ENCODE data around the gene PLB1.
"Not testable (repeated sequence)": the region's sequence is repeated elsewhere in the genome, so short reads cannot be mapped to it uniquely, and the experiment has no call there.

The PLB1 gene

DNA sequence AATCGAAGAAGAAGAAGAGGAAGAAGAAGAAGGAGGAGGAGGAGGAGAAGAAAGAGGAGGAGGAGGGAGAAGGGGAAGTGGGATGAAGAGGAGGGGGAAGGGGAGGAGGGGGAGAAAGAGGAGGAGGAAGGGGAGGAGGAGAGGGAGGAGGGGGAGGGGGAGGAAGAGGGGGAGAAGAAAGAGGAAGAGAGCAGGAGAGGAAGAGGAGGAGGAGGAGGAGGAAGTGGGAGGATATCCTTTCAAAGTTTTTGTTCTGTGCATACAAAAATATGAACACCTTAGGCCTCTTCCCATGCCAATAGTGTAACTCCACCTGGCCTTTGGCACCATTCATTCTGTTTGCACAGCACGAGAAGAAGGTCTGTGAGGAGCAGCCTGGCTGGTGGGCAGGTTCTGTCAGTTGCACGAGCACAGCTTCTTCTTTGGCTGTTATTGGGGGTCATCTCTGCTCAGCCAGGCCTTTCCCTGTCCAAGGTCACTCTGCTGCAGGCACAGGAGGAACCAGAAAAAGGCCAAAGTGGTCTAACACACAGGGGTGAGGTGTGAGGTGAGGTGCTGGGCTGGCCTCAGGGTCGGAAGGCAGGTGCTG, 25.8 kb upstream of the PLB1 start:
- DNase-seq, result no peak

DNA sequence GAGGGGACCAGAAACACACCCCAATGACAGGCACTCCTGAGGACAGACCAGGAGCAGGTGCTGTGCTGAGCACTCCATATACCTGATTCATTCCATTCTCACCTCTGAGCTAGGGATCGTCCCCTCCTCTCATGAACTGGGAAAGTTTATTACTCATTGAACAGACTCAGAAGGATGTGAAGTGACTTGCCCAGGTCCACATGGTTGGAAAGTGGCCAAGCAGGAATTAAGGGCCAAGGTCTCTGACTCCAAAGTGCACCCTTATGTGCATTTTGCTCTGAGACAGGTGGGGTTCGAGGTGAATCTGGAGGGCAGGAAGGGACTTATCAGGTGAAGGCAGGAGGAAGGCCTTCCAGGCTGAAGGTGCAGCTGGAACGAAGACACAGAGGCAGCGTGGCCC, 25.1 kb upstream of the PLB1 start:
- no peak for DNase-seq

DNA sequence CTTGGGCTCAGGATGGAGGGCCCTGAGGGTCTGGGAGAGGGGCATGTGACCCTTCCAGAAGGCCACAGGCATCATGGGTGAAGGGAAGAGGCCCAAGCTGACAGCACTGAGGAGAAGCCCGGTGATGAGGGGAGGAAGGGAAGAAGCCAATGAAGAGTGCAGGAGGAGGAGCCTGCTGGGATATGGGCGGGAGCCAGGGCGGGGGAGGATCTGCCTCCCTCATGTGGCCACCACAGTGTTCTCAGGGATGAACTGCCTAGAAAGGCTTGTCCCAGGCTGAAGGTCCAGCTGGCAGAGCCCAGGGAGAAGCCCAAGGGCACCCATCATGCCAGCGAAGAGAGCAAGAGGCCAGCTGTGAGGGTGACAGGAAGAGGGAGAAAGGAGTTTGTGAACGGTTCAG, 24.6 kb upstream of the PLB1 start:
- DNase-seq, result no peak

DNA sequence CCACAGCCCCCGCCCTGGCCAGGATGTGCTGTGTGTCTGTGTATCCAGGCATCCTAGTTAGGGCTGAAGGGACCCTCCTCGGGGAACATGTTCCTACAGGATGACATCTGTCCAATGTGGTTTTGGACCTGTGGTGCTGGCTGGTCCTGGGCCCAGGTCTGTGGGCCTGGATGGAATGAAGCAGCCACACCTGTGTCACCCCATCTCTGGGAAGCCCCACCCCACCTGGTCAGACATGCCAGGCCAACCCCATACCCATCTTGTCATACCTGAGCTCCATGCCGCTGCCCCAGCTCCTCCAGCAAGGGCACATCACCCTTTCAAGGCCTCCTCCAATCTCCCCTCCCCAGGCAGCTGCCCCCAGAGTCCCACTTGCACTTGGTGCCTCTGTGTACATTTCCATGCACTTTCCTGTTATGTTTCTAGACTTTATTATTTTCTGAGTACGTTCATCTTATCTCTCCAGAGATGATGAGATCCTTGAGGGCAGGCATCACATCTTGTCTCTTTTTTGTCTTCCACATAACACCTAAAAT, 24.1 kb upstream of the PLB1 start:
- no peak for DNase-seq

DNA sequence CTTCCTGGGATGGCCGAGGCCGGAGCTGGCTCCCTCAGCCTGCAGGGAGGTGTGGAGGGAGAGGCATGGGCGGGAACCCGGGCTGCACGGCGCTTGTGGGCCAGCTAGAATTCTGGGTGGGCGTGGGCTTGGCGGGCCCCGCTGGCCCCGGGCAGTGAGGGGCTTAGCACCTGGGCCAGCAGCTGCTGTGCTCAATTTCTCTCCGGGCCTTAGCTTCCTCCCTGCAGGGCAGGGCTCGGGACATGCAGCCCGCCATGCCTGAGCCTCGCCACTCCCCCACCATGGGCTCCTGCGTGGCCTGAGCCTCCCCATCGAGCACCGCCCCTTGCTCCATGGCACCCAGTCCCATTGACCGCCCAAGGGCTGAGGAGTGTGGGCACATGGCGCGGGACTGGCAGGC, 23.2 kb upstream of the PLB1 start:
- DNase-seq, result not testable (repeated sequence)

DNA sequence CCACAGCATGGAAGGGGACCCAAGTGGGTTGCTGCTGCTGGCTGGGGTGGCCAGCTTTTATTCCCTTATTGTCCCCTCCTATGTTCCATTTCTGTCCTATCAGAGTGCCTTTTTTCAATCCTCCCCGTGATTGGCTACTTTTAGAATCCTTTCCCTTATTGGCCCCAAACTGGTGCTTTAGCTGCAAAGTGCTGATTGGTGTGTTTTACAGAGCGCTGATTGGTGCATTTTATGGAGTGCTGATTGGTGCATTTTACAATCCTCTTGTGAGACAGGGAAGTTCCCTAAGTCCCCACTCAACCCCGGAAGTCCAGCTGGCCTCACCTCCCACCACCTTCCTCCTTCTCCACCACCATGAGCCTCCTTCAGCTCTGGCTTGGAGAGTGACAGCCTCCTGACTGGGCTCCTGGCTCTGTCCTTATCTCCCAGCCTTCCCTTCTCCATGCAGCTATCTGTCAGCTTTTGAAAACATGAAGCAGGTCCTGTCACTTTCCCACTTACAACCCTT, 20.7 kb upstream of the PLB1 start:
- no peak for DNase-seq

DNA sequence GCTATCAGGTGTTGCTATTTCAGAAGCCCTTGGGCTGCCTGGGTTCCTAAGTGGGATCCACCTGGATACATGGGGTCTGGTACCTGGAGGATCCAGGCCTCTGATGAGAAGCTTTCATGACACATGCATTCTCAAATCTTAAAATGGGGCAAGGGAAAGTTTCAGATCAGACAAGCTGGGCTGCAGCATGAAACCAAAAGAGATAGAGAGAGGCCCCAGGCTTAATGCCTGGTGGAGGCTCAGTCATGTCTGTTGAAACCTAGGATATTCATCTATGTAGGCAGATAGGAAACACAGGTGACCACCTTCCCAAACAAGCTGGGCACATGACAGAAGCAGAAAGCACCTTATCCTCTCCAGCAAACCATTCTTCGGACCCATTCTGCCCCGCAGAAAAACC, 18.8 kb upstream of the PLB1 start:
- no peak for DNase-seq

DNA sequence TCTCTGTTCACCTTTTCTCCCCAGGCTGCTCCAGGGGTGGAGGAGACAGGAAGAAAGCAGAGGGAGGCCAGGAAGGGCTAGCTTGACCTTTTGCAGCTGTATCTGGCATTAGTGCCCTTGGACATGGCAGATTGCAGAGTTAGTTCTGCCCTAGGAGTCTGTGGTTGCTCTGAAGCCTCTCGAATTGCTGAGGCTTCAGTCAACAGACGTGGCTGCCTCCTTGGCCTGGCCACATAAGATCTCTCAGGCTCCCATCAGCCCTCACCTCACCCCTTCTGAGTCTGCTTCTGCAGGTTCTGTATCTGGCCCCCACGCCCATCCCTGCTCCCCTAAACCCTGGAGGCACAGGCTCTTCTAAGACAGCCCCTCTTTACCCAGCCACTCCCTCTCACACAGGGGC, 18.2 kb upstream of the PLB1 start:
- DNase-seq, result no peak

DNA sequence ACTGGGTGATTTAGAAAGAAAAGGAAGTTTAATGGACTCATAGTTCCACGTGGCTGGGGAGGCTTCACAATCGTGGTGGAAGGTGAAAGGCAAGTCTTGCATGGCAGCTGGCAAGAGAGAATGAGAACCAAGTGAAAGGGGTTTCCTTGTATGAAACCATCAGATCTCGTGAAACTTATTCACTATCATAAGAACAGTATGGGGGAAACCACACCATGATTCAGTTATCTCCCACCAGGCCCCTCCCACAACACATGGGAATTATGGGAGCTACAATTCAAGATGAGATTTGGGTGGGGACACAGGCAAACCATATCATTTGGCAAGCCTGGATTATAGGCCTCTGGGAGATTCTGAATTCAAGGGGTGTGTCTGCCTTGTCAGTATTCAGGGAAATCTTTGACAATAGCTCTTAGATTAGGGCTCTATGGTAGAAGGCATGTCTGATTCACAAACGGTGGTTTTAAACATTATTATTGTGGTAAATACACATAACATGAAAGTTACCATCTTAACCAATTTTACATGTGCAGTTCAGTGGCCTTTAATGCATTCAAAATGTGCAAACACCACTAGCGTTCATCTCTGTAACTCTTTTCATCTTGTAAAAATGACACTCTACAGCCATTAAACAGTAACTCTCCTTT, 15.3 kb upstream of the PLB1 start:
- DNase-seq, result no peak

DNA sequence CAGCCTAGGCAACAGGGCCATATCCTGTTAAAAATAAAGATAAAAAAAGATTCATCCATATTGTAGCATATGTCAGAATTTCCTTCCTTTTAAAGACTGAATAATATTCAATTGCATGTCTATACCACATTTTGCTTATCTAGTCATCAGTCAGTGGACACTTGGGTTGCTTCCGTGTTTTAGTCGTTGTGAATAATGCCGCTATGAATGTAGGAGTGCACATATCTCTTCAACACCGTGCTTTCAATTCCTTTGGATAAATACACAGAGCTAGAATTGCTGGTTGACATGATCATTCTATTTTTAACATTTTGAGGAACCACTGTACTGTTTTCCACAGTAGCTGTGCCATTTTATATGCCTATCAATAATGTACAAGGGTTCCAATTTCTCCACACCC, 14.0 kb upstream of the PLB1 start:
- DNase-seq, result no peak

DNA sequence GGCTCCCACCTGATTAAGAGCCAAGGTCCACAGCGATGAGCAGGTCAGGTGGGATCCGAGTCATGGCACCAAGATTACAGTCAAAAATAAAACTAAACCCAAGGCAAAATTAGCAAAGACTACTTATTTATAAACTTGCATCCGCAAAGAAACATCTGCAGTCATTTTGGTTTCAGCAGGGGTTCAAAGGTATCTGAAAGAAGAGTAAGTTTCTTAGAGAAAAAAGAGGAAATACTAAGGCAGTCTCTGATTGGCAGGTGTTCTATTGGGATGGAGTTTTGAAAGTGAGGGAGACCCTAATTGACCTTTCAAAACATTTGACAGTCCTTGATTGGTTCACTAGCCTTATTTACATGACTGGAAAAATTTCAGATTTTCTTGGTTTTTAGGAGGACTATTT, 11.0 kb upstream of the PLB1 start:
- no peak for DNase-seq

DNA sequence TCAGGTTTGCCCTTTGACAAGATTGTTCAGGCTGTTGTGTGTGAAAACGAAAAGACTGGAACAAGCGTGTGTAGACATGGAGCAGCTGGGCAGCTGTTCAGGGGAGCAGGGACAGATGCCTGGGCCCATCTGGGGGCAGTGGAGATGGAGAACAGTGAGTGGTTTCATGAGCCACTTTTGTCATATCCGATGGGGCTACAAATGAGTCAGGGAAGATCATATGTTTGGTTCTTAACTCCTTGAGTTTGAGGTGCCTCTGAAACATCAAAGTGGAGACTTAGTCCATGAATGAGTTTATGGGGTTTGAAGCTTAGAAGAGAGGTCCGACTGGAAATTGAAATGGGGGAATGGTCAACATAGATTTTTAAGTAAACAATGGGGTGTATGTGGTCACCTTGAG, 9.3 kb upstream of the PLB1 start:
- no peak for DNase-seq

DNA sequence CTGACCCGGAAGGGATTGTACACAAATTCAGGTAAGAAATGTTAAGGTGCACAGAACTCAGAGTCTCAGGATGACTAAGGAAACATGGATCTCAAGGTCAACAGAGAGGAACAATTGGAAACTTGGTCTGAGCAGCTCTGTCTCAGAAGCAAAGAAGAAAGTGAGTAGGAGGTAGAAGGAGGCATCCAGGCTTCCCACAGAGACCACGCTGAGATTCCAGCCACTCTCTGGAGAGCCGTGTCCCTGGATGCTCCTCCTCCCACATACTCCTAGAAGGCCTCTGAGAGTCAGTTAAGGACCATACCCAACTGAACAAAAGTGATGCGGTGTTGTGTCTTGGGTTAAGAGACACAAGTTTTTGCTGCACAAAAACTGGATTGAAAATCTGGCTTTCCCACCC, 8.6 kb upstream of the PLB1 start:
- no peak for DNase-seq

DNA sequence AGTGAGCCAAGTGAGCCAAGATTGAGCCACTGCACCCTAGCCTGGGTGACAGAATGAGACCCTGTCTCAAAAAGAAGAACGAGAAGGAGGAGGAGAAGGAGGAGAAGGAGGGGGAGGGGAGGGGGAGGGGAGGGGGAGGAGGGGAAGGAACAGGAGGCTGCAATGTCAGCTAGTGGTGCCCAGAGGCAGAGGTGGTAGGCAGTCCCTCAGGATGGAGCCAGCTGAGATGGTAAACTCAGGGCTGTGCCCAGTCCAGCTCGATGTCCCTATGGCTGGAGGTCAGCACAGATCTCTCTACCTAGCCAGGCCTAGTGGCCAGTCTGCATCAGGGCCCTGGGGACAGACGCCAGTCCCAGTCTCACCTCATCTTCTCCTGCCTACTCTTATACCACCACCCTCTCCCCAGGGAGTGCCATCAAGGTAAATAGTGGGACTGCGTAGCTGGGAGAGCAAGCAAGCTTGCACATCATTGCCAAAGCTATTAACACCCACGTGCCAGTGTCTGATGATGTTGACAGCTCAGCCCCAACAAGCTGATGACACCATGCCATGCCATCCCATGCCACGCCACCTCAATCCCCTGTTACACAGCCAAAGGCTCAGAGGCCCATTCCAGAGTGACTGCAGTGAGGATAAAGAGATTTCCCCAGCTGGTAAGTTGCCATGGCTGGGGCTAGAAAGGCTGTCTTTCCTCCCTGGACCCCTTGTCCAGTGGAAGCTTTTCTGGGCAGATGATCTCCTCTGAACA, 7.6 kb upstream of the PLB1 start:
- no peak for DNase-seq

DNA sequence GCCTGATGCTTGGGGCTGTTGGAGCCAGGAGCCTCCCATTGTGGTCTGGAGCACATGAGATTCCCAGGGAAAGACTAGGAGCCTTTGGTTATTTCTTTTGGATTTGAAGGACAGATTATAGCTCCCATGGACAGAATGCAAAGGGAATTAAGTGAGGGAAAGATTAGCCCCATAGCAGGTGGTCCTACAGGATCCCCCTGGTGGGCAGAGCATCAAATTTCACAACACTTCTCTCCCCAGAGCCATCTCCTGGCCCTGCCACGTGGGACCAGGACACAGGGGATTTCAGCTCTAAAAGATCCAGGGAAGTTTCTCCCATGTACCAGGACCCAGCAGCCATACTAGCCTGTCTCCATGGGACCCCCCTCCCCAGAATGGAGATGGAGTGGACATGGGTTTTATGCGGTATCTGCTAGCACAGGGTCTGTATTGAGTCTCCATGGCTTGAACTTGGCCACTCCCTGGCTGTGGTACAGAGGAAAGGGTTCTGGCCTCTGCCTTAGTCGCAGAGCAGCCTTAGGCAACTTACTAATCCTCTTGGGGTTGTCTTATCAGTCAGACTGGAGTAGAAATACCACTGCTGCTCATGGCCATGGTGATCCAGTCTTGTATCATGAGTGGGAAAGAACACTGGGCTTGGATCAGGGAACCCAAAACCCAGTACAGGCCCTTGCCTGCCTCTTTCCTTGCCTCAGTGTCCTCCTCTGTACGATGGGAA, 6.8 kb upstream of the PLB1 start:
- DNase-seq, result no peak

DNA sequence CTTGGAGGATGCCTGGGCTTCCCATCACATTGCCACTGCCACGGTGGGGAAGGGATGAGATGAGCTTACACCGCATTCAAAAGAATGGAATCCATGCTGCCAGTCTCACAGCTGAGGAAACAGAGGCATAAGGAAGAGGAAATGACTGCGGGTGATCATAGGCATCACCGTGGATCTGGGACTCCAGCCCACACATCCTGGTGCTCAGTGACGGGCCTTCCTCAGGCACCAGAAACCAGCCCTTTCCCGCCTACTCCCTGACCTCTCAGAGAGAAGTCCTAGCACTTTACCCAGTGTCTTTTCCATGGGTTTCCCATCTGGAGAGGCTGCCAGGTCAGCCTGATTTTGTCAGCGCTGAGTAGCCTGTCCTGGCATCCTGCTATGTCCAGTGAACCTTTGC, 5.3 kb upstream of the PLB1 start:
- DNase-seq, result no peak

DNA sequence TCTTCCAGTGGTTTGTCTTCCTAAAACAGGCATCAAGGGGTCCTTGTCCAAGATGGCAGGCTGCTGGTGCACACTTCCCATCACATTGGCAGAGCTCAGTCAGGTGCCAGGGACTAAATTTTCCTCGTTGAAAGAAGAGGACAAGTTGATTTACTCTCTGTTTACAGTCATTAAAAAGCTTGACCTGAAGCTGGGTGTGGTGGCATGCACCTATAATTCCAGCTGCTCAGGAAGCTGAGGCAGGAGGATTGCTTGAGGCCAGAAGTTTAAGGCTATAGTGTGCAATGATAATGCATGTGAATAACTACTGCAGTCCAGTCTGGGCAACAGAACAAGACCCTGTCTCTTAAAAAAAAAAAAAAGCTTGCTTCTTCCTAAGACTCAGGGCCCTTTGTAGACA, 3.6 kb upstream of the PLB1 start:
- no peak for DNase-seq

DNA sequence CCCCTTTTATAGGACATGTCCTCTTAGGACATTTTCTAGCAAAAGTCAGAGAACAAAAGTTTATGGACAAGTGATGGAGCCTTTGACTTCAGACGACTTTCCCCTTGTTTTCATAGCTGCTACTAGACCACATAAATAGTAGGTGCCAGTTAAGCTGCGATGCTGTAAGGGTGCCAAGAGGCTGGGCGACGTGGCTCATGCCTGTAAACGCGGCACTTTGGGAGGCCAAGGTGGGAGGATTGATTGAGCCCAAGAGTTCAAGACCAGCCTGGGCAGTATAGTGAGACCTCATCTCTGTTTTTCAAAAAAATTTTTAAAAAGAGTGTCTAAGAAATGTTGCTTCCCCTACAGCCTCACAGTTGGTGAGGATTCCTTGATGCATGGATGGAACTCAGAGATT, 2.2 kb upstream of the PLB1 start:
- DNase-seq, result no peak

DNA sequence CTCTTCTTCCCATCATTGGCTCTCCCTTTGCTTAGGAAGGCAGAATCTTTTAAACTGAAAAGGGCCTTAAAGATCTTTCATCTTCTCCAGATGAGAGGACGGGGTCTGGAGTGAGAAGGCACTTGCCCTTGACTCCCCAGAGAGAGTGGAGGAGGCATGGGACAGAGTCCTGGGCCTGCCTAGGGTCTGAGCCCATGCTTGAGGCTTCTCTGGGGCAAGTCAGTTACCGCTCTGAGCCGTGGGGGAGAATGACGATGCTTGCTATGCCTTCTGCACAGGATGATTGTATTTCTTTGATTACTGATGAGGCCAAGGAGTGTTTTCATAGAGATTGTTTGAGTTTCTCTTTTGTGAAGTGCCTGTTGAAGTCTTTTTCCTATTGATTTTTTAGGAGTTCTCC, 921 bp downstream of the PLB1 start:
- DNase-seq, result no peak

DNA sequence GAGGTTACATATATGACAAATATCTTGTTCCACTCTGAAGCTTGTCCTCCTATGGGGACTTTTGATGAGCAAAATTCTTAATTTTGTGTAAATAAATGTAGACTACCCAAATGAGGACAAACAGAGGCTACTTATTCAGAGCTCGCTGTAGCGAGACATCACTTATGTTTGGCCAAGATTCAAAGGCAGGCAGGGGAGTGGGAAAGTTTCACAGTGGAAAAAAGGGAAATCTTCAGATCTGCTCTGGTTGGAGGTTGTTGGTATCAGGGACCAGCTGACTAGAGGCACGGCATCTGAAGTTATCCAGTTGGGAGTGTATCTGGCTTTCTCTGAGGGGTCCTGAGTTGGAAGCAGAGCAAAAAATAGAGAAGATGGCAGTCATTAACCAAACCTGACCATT, 1.3 kb downstream of the PLB1 start:
- no peak for DNase-seq

DNA sequence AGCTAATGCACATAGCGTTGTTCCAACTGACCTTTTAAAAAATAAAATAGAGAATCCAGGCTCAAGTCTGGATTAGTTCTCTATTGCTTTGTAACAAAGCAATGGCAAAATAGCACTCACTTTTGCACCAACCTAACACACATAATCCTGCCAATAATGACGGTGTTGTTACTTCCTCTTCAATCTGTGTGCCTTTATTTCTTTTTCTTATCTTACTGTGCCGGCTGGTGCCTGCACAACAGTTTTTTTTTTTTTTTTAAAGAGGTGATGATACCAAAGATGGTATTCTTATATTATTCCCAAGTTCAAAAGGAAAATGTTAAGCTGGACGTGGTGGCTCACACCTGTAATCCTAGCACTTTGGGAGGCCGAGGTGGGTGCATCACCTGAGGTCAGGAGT, 3.4 kb downstream of the PLB1 start:
- DNase-seq, result no peak

DNA sequence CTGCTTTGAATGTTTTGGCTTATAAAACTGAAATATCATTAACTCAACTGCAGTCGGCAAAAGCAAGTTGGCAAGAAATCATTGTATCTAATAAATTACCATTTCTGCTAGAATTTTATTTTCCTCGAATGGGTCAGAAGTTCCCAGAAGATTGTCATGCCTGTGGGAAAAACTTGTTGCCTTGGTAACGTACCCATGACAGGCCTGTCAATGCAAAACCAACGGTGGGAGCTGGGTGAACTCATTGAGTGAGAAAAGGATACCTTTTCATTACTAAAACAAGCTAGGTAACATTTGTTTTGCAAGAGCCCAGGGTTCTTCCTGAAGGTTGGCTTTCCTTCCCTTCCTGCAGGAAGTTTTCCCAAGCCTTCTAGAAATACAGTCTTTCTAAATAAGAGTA, 9.5 kb downstream of the PLB1 start:
- DNase-seq, result no peak

DNA sequence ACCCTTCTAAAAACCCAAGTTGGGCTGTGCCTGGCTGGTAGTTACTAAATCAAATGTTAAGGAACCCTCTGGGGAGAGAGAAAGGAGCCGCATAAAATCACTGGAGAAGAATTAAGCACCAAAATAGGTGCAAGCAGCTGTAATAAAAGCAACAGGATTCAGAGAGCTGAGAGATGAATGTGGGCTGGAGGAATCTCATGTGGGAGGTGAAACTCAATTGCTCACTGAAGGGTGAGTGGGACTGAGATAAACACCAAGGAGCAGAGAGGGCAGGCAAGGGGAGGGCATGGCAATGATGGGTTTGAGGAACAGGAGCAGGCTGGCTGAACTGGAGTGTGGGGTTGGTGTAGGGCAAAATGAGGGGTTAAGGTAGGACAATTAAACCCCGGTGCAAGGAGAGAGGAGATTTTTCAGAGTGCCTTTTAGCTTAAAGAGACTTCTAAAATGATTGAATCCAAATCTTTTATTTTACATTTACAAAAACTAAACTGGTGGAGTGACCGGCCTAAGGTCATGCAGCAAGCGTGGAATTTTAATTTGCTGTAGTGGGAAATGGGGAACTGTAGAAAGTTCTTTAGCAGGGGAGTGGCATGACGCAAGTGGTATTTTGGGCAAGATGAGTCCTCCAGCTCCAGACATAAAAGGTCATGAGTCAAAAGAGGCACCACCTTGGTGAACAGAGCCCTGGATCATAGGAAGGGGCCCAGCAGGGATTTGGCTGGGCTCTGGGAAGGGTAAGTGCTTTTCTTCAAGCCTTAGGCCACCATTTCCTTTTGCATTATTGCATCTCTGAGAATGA, 10.5 kb downstream of the PLB1 start:
- DNase-seq, result no peak
